Measurements from ENCODE around the gene SFT2D3.
A peak's percentile ranks its signal among the peaks of the same experiment; 100 is the strongest.

Gene SFT2D3, protein sequence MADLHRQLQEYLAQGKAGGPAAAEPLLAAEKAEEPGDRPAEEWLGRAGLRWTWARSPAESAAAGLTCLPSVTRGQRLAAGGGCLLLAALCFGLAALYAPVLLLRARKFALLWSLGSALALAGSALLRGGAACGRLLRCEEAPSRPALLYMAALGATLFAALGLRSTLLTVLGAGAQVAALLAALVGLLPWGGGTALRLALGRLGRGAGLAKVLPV
- long read RNA-seq, donor 1, transcript SFT2D3-201 (1 exons, 3,735 nt), result major isoform, 53 of 133 reads
- long read RNA-seq, donor 1, partial matches to known transcripts, result 80 of 133 reads
- long read RNA-seq, donor 1, other reads (novel, unspliced or antisense), result 0 of 133 reads
- long read RNA-seq, donor 2, transcript SFT2D3-201 (1 exons, 3,735 nt), result major isoform, 27 of 27 reads
- long read RNA-seq, donor 2, partial matches to known transcripts, result 0 of 27 reads
- long read RNA-seq, donor 2, other reads (novel, unspliced or antisense), result 0 of 27 reads
- long read RNA-seq, donor 3, transcript SFT2D3-201 (1 exons, 3,735 nt), result major isoform, 12 of 26 reads
- long read RNA-seq, donor 3, partial matches to known transcripts, result 14 of 26 reads
- long read RNA-seq, donor 3, other reads (novel, unspliced or antisense), result 0 of 26 reads
- long read RNA-seq, donor 4, transcript SFT2D3-201 (1 exons, 3,735 nt), result major isoform, 28 of 67 reads
- long read RNA-seq, donor 4, partial matches to known transcripts, result 34 of 67 reads
- long read RNA-seq, donor 4, other reads (novel, unspliced or antisense), result 5 of 67 reads
- long read RNA-seq, donor 5, transcript SFT2D3-201 (1 exons, 3,735 nt), result major isoform, 39 of 39 reads
- long read RNA-seq, donor 5, partial matches to known transcripts, result 0 of 39 reads
- long read RNA-seq, donor 5, other reads (novel, unspliced or antisense), result 0 of 39 reads
- long read RNA-seq, donor 6, transcript SFT2D3-201 (1 exons, 3,735 nt), result major isoform, 24 of 51 reads
- long read RNA-seq, donor 6, partial matches to known transcripts, result 21 of 51 reads
- long read RNA-seq, donor 6, other reads (novel, unspliced or antisense), result 6 of 51 reads
- long read RNA-seq, donor 7, transcript SFT2D3-201 (1 exons, 3,735 nt), result major isoform, 48 of 100 reads
- long read RNA-seq, donor 7, partial matches to known transcripts, result 52 of 100 reads
- long read RNA-seq, donor 7, other reads (novel, unspliced or antisense), result 0 of 100 reads
- long read RNA-seq, donor 8, transcript SFT2D3-201 (1 exons, 3,735 nt), result major isoform, 30 of 97 reads
- long read RNA-seq, donor 8, partial matches to known transcripts, result 67 of 97 reads
- long read RNA-seq, donor 8, other reads (novel, unspliced or antisense), result 0 of 97 reads

- peak; percentile 89 for DNase-seq
Measured at GRCh38 chr2:127701193-127701650, at the start of gene SFT2D3. TSS of gene SFT2D3 (plus strand) at chr2:127701497. CDS start at chr2:127701529, 32 bp downstream.

- DNase-seq, result no peak
Measured at GRCh38 chr2:127651971-127652550, 49.2 kb upstream of the SFT2D3 start.

DNA sequence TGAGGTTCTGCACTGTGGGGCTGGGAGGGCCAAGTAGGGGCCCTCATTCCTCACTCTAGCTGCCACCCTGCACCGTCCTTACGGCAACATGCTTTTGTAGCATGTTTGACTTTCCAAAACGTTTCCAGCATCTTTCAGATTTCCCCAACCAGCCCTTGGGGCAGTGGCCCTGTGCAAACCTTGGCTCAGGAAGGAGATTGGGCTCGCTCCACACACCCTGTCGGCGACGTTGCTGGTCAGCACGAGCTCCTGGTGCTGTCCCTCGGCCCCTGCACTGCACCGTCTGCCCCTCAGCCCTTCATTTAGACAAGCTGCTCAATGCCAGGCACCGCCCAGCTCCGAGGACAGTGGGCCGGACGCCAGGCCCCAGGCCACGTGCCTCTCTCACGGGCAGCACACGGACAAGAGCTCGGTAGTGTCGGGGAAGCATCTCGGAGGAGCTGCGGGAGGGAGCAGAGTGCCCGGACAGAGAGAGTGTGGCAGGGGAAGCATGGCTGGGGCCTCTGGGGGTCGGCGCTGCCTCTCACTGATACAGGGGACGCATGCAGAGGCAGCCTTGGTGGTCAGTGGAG lies 48.4 kb upstream of the SFT2D3 start:
- DNase-seq, result no peak

- no peak for DNase-seq
Measured at GRCh38 chr2:127653421-127654083, 47.7 kb upstream of the SFT2D3 start.

DNA sequence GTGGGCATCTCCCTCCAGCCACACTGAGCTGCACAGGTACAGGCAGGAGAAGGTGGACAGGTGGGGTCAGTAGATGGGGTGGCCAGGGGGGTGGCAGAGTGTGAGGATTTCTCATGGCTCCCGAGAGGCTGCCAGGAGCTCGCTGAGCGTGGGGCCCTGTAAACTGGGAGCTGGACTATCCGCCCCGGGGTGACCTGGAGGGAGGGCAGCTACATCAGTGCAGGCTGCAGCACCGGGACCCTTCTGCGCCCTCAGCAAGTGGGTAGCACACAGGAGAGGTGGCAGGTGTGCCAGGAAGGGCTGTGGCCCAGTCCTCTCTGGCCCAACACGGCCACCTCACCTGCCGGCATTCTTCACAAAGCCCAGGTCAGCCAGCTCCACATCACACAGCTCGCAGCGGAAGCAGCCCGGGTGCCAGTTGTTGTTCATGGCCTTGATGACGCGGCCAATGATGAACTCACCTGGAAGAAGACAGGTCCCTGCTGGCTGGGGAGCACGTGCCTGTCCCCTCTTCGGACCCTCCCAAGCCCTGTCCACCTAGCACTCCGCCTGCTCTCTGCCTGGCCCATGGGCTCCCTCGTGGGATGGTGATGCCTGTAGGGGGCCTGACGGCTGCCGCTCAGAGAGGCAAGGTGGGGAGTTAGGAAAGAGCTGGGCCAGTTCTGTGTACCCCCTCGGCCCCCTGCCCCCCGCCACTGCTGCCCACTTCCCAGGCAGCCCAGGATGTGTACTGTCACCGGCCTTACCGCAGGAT lies 47.0 kb upstream of the SFT2D3 start:
- no peak for DNase-seq

DNA sequence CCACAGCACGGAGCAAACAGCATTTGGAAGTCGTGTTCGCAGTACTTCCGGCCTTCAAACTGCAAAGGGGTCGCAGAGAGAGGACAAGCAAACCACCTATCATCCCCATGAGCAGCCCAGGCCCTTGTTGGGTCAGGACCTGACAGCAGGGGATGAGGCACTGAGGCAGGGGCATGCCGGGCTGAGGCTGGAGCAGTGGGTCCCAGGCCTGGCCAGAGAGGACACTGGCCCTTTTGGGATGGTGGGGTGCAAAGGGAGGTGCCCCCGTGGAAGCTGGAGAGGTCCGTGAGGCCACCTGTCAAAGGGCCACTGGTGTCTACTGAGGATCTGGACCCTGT lies 46.5 kb upstream of the SFT2D3 start:
- DNase-seq, result no peak

- DNase-seq, result no peak
Measured at GRCh38 chr2:127655209-127656073, 45.9 kb upstream of the SFT2D3 start.

DNA sequence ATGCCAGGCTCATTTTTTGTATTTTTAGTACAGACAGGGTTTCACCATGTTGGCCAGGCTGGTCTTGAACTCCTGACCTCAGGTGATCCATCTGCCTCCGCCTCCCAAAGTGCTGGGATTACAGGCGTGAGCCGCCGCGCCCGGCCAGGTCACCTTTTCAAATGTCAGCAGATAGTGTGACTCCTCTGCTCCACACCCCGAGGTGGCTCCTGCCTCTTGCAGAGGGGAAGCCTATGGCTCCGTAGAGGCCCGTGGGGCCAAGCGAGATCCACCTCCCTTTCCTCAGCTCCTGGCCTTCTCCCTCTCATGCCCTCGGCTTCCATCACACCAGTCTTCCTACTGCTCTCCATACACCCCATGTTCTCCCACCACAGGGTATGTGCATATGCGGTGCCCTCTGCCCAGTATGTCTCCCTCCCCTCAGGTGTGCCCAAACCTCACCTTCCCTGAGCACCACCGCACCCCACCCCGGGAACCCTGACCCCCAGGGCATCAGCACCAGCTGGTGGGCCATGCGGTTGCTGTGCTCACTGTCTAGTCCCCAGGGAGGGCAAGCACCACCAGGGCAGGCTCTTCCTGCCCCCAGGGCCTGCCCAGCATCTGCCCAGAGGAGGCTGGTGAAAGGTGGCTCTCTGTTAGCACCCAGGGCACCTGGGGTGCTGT lies 44.6 kb upstream of the SFT2D3 start:
- no peak for DNase-seq

- DNase-seq, result no peak
Measured at GRCh38 chr2:127657232-127657595, 44.1 kb upstream of the SFT2D3 start.

GRCh38 chr2:127658146-127658545 lies 43.2 kb upstream of the SFT2D3 start:
- no peak for DNase-seq

DNA sequence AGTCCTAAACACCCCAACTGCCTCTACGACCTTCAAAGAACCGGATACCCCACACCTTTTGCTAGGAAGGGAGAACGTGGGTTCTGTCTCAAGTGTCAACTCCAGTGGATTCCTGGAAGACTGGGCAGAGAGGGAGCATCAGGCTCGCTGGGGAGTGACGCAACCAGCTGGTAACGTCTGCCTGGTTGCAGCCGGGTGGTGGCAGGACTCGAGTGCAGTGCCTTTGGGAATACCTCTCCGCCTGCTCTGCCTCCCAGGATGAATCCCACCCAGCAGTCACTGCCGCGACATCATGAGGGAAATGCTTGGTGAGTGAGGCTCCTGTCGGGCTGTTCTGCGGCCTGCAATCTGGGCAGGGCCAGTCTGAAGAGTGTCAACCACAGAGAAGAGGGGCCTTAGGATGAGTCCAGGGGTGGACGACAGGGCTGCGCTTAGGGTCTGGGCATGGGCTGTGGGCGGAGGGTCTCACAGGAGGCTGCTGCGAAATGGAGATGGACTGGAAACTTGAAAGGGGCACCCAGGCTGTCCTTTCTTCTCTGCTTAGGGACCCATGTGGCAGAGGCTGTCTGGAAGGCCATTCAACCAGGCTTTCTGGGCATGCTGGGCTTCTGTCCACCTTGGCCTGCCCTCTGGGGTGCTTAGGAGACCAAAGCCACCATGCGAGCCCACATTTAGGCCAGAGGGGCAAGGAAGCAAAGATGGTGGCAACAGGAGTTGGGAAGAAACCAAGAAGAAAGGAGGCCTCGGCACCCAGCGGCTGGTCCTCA lies 42.5 kb upstream of the SFT2D3 start:
- DNase-seq, result no peak

DNA sequence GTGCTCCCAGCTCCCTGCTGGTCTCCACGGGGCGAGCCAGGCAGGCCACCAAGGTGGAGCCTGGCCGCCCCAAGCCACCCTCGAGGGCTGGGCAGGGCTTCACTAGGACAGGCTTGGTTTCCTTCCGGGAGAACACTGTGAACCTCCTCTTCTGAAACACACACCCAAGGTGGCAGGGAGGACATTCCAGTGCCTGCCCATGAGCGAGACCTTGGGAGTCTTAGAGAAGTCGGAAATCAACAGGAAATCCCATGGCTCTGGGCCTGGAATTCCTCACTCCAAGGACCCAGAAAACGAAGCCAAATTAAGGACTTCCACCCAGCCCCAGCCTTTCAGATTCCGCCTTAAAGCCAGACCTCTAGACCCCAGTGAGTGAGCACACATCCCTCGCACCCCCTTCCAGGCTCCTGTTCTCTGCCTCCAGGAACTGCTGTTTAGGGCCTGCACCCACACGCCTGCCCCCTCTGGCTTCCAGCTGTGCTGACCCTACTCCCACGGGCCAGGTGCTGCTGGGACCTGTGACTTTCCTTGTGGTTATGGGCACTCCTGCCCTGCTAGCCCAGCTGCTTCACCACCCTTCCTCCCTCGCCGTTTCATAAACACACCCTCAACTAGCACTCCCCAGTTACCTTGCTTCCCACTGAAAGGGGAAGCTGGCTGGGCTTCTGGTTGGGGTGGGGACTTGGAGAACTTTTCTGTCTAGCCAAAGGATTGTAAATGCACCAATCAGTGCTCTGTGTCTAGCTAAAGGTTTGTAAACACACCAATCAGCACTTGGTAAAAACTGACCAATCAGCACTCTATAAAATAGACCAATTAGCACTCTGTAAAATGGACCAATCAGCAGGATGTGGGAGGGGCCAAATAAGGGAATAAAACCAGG lies 41.6 kb upstream of the SFT2D3 start:
- DNase-seq, result no peak

- no peak for DNase-seq
Measured at GRCh38 chr2:127660291-127660578, 41.1 kb upstream of the SFT2D3 start.

- DNase-seq, result no peak
Measured at GRCh38 chr2:127661072-127661649, 40.1 kb upstream of the SFT2D3 start.

DNA sequence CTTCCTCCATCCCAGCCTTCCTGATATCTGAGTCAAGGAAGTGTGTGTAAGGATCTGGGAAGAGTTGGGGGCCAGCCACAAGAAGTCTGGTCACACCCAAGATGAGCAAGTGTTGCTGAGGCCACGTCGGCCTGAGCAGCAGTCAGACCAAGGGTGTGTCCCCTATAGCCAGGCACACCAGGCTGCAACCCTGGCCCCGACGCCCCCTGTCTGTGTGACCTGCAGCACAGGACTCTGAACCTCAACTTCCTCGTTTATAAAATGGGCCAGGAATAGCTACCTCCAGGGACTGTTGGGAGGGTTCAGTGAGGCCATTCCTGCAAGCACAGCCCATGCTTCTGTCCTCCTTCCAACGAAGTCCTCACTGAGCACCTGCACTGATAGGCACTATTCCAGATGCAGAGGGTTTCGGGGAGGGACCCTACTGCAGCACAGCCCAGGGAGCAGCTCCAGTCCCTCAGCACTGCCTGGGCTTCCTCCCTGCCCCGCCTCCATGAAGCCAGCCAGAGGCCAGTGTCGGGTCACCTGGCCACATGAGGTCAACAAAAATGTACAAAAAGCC lies 39.3 kb upstream of the SFT2D3 start:
- no peak for DNase-seq

- no peak for DNase-seq
Measured at GRCh38 chr2:127662937-127663565, 38.2 kb upstream of the SFT2D3 start.

All from right kidney (tissue), 9 donors.